Fibroblast of lung (primary cell): ENCODE measurements around the gene SEMA6A. TPM values are rescaled to one million over a fixed set of nuclear protein-coding genes. Genes with fewer than 3 reads are reported as not detected.

ENCODE experiments used
- DNase-seq, 2 donors: peaks; one replicate each; pipeline versions ENCODE4 v3.0.0 to v3.0.0-alpha.2; 2010; ENCODE audit warnings: low read depth in 2 of 2
- H2AFZ ChIP-seq: 2 replicates; pipeline ENCODE4 v1.5.1; 2012; ENCODE audit warnings: low read length, control low read depth, inconsistent platforms
- H3K27ac ChIP-seq: 2 replicates; pipeline ENCODE4 v1.5.1; 2011; ENCODE audit warnings: low read length, control low read depth; ENCODE audit not compliant: insufficient read depth
- H3K27me3 ChIP-seq: 2 replicates; pipeline ENCODE4 v1.5.1; 2011; ENCODE audit warnings: mild to moderate bottlenecking, low read length; ENCODE audit not compliant: control insufficient read depth, insufficient read depth
- H3K36me3 ChIP-seq: 2 replicates; pipeline ENCODE4 v1.5.1; 2011; ENCODE audit warnings: low read length; ENCODE audit not compliant: control insufficient read depth, insufficient read depth
- H3K4me1 ChIP-seq: 2 replicates; pipeline ENCODE4 v1.5.1; 2011; ENCODE audit warnings: low read length; ENCODE audit not compliant: control insufficient read depth, insufficient read depth; ENCODE audit errors: extremely low read depth
- H3K4me2 ChIP-seq: 2 replicates; pipeline ENCODE4 v1.5.1; 2011; ENCODE audit warnings: low read length, control low read depth; ENCODE audit not compliant: insufficient read depth; ENCODE audit errors: extremely low read depth
- H3K4me3 ChIP-seq, 4 experiments: fragments of 200-600 bp in 1 of 4; sonication (generic) in 1 of 4; replicated peaks in 1 of 4; 2 replicates each; pipeline ENCODE4 v1.5.1; 2011 to 2016; ENCODE audit warnings: low read length in 4 of 4, low read depth in 3 of 4, mild to moderate bottlenecking in 3 of 4, control low read depth in 2 of 4, inconsistent platforms in 1 of 4, mixed read lengths in 1 of 4; ENCODE audit not compliant: insufficient read depth in 1 of 4; ENCODE audit errors: control extremely low read depth in 1 of 4
- H3K79me2 ChIP-seq: 2 replicates; pipeline ENCODE4 v1.5.1; 2012; ENCODE audit warnings: mild to moderate bottlenecking, low read length, inconsistent platforms; ENCODE audit not compliant: control insufficient read depth, insufficient read depth
- H3K9ac ChIP-seq: 2 replicates; pipeline ENCODE4 v1.5.1; 2011; ENCODE audit warnings: mild to moderate bottlenecking, low read length, control low read depth; ENCODE audit not compliant: insufficient read depth
- H3K9me3 ChIP-seq: 2 replicates; pipeline ENCODE4 v1.5.1; 2012; ENCODE audit warnings: low read depth, low read length; ENCODE audit not compliant: control insufficient read depth, insufficient read depth
- H4K20me1 ChIP-seq: 2 replicates; pipeline ENCODE4 v1.5.1; 2011; ENCODE audit warnings: low read length; ENCODE audit not compliant: control insufficient read depth, insufficient read depth; ENCODE audit errors: extremely low read depth
- EZH2 ChIP-seq: IDR thresholded peaks from 2 replicates; pipeline ENCODE4 v1.5.1; 2012; ENCODE audit warnings: low read length, control low read depth, mild to moderate bottlenecking; ENCODE audit errors: missing control alignments
- polyA plus RNA-seq, 2 donors: library from polyadenylated mRNA; depleted of rRNA in 1 of 2; stranded (reverse) in 1 of 2; unstranded in 1 of 2; fragments of >200 nt; gene quantifications; 2 replicates each; pipeline ENCODE4 v1.2.1, GENCODE V29; 2011 to 2012; ENCODE audit warnings: missing spikeins in 1 of 2
- total RNA-seq: library from RNA; depleted of rRNA; stranded (reverse); fragments of >200 nt; gene quantifications from 2 replicates; pipeline ENCODE4 v1.2.1, GENCODE V29; 2014
- TF ChIP-seq, protein P1 (sequence below), 2 donors: IDR thresholded peaks in 1 of 2; conservative IDR thresholded peaks in 1 of 2; 1 replicate in 1 of 2; 2 replicates in 1 of 2; pipeline ENCODE4 v1.5.1; 2011 to 2012; ENCODE audit warnings: low read length in 2 of 2, control low read depth in 1 of 2, inconsistent platforms in 1 of 2, low read depth in 1 of 2, mild to moderate bottlenecking in 1 of 2

Gene SEMA6A
- total and polyA plus RNA-seq, 2 donors (not counting 1 experiment from before 2014, with no cell fraction given): 0.17 to 0.22 TPM

GRCh38 chr5:116437351-116437705 is 137.3 kb downstream of the SEMA6A start:
- TF ChIP-seq, protein P1, sequence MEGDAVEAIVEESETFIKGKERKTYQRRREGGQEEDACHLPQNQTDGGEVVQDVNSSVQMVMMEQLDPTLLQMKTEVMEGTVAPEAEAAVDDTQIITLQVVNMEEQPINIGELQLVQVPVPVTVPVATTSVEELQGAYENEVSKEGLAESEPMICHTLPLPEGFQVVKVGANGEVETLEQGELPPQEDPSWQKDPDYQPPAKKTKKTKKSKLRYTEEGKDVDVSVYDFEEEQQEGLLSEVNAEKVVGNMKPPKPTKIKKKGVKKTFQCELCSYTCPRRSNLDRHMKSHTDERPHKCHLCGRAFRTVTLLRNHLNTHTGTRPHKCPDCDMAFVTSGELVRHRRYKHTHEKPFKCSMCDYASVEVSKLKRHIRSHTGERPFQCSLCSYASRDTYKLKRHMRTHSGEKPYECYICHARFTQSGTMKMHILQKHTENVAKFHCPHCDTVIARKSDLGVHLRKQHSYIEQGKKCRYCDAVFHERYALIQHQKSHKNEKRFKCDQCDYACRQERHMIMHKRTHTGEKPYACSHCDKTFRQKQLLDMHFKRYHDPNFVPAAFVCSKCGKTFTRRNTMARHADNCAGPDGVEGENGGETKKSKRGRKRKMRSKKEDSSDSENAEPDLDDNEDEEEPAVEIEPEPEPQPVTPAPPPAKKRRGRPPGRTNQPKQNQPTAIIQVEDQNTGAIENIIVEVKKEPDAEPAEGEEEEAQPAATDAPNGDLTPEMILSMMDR (conservative IDR thresholded peaks at IDR 0.05 in 1 of 2, IDR thresholded peaks at IDR 0.05 in 1 of 2; ENCODE audit: low read depth in 1 of 2, low read length in 2 of 2): no peak
- TF ChIP-seq EZH2: no peak
- H3K4me3 ChIP-seq: no peak overlapping the region
- H3K9ac ChIP-seq: no peak overlapping the region
- no peak overlapping the region for H2AFZ ChIP-seq
- H4K20me1 ChIP-seq: no peaks in the 10 kb centered on the region
- H3K4me1 ChIP-seq: no peaks in the 10 kb centered on the region
- H3K27ac ChIP-seq: no peak overlapping the region
- H3K79me2 ChIP-seq: no peaks in the 10 kb centered on the region
- H3K27me3 ChIP-seq: no peaks in the 10 kb centered on the region
- no peak for DNase-seq
- H3K4me2 ChIP-seq: no peak overlapping the region
- H3K9me3 ChIP-seq: no peaks in the 10 kb centered on the region
- no peaks in the 10 kb centered on the region for H3K36me3 ChIP-seq

DNA sequence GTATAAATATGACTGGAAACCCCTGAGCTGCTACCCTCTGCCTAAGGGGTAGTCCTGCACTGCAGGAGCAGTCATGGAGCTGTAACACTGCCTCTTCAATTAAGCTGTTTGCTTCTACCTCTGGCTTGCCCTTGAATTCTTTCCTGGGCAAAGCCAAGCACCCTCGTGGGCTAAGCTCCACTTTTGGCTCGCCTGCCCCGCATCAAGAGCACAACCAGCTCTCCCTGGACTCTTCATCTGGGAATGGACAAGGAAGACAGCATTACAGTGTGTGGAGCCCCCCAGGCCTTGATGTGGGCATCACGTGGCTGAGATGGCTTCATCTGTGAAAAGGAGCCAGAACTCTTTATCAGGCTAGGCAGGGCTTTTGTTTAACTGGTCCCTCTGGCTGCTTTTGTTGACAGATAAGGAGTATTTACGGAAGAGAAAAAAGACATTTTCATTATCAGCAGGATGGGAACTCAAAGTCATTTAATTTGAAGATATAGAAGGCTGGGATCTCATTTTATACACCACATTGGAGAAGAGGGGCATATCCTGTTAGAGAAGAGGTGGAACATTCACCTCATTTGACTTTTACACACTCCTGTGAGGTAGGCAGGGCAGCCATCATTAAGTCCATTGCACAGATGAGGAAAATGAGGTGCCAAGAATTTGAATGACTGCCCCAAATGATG is 137.8 kb downstream of the SEMA6A start:
- H2AFZ ChIP-seq: no peak overlapping the region
- no peaks in the 10 kb centered on the region for H3K4me1 ChIP-seq
- no peaks in the 10 kb centered on the region for H3K27me3 ChIP-seq
- no peak for DNase-seq
- H3K9ac ChIP-seq: no peak overlapping the region
- TF ChIP-seq, protein P1 (conservative IDR thresholded peaks at IDR 0.05 in 1 of 2, IDR thresholded peaks at IDR 0.05 in 1 of 2; ENCODE audit: low read depth in 1 of 2, low read length in 2 of 2): no peak
- TF ChIP-seq EZH2: no peak
- H3K4me3 ChIP-seq: no peak overlapping the region
- no peaks in the 10 kb centered on the region for H3K36me3 ChIP-seq
- no peaks in the 10 kb centered on the region for H3K79me2 ChIP-seq
- no peak overlapping the region for H3K4me2 ChIP-seq
- H3K9me3 ChIP-seq: no peaks in the 10 kb centered on the region
- no peaks in the 10 kb centered on the region for H4K20me1 ChIP-seq
- H3K27ac ChIP-seq: no peak overlapping the region

DNA sequence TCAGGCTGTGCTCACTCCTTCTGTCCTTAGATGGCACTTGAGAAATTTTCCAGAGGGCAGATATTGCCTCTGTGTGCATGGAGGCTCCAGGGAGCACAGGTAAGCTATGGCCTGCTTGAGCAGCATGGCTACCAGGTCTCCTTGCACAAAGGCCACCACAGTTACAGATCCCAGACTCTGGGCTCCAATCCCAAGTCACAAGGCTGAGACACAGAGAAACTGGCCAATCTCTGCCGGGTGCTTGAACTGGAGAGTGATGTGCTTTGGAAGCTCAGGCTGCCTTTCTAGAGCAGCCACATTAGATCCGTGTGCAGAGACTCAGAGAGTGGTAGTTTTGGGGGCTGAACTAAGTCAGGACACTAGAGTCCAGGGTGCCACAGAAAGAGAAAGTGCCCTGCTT is 145.7 kb downstream of the SEMA6A start:
- no peak for DNase-seq
- H3K9me3 ChIP-seq: no peaks in the 10 kb centered on the region
- no peak overlapping the region for H3K4me2 ChIP-seq
- TF ChIP-seq, protein P1 (conservative IDR thresholded peaks at IDR 0.05 in 1 of 2, IDR thresholded peaks at IDR 0.05 in 1 of 2; ENCODE audit: low read depth in 1 of 2, low read length in 2 of 2): no peak
- no peak for TF ChIP-seq EZH2
- H4K20me1 ChIP-seq: no peaks in the 10 kb centered on the region
- H3K4me1 ChIP-seq: no peaks in the 10 kb centered on the region
- no peaks in the 10 kb centered on the region for H3K36me3 ChIP-seq
- no peaks in the 10 kb centered on the region for H3K27me3 ChIP-seq
- no peak overlapping the region for H3K27ac ChIP-seq
- no peak overlapping the region for H2AFZ ChIP-seq
- H3K9ac ChIP-seq: no peak overlapping the region
- H3K4me3 ChIP-seq: no peak overlapping the region
- H3K79me2 ChIP-seq: no peaks in the 10 kb centered on the region
